DLD1 (cell line): ENCODE results near the gene ACBD3.
"Not testable (repeated sequence)": the region's sequence is repeated elsewhere in the genome, so short reads cannot be mapped to it uniquely, and the experiment has no call there.

ENCODE experiments used
- in situ Hi-C: cut with HindIII; loops from 2 replicates; pipeline ENCODE4 v1.10.0; 2017; ENCODE audit warnings: low sequenced_read_pairs

ACBD3 gene

DNA sequence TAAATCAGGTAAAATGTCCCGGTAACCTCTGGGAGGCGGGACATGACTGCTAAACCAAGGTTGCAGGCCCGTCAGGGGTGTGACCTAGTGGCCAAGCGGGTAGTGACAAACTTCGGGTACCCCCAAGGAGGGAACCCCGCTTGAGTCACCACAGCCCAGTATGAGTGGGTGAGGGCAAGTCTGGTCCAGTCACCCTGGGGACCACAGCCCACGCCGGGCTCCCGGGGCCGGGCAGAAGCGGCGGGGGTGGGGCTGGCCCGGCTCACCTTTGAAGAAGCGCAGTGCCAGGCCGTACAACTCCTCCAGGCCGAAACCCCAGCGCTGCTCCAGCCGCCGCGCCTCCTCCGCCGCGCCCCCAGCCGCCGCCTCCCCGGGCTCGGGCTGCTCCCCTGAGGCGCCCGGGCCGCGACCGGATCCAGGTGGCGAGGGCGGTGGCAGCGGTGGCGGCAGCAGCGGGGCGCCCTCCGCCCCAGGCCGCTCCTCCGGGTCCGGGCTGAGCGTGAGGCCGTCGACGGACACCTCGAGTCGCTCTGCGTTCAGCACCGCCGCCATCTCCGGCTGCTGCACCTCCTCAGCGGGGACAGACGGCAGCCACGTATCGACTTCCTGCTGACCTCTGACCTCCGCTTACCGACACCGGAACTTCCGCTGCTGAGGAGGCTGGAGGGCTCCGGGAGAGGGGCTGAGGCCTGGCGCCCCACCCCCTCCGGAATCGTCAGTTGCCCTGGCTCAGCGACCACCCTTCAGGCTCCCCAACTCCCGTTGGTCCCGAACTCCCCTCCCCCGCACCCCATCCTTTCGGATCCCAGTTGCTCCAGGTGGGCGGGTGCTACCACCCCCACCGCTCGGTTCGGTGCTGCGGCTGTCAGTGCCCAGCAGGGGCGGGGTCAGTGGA, at the start of gene ACBD3:
TSS of gene ACBD3 (minus strand) at position 618 of the 895 bp plus-strand sequence. CDS start at position 552, 66 bp downstream.
- in situ Hi-C loops: no loop called here

DNA sequence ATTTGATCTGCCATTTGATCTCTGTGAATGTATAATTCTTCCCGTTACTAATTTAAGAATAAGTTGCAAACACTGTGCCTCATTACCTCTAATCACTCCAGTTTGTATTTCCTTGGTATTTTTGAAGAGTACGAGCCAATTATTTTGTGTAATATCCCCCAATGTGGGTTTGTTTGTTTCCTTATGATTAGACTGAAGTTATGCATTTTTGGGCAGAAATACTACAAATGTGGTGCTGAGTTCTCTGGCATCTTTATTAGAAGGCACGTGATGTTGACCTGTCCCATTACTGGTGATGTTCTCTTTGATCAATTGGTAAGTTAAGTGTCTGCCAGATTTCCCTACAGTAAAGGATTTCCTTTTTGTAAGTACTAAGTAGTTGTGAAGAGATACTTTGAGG, 47.3 kb upstream of the ACBD3 start:
- in situ Hi-C loops: no loop called here

DNA sequence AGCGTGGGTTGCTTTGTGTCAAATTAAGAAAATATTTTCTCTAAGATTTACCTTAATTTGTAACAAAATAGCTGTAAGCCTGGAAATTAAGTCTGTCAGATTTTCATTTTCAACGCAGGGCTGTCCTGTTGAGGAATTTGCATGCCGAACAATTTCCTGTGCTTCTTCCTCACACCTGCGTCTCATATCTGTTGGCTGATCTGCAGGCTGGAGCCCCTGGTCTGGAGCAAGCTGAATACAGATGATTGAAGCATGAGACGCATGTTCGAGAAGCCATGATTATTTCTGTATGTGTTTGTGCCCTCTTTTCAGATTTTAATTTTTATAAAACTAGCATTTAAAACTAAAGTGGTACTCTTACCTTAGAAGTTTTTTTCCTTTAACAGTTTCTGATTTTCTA, 46.8 kb upstream of the ACBD3 start:
- in situ Hi-C loops: no loop called here

DNA sequence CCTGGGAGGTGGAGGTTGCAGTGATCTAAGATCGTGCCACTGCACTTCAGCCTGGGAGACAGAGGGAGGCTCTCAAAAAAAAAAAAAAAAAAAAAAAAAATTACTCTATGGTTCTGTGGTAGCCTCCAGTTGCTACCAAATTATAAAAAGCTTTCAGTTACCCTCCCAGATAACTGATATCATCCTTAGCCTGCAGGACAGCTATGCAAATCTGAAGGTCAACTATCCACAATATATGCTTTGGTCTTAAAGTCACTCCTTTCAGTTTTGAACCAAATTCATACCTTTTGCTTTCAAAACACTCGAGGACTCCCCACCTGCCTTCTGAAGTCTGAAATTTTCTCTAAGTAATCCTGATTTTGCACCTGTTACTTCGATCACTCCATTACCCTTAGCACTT, 40.1 kb upstream of the ACBD3 start:
- in situ Hi-C loops: no loop called here

DNA sequence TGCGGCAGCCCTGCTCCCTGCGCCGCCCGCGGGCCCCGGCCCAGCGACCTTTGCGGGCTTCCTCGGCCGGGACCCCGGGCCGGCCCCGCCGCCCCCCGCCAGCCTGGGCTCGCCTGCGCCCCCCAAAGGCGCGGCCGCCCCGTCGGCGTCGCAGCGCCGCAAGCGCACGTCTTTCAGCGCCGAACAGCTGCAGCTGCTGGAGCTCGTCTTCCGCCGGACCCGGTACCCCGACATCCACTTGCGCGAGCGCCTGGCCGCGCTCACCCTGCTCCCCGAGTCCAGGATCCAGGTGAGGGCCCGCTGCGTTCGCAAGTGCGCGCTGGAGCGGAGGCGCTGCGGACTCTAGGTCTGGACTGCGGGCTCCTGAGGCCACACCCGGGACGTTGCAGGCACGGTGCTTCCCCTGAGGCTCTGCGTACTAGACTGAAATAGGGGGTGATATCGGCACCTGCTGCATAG, 37.3 kb upstream of the ACBD3 start:
- in situ Hi-C loops: no loop called here

DNA sequence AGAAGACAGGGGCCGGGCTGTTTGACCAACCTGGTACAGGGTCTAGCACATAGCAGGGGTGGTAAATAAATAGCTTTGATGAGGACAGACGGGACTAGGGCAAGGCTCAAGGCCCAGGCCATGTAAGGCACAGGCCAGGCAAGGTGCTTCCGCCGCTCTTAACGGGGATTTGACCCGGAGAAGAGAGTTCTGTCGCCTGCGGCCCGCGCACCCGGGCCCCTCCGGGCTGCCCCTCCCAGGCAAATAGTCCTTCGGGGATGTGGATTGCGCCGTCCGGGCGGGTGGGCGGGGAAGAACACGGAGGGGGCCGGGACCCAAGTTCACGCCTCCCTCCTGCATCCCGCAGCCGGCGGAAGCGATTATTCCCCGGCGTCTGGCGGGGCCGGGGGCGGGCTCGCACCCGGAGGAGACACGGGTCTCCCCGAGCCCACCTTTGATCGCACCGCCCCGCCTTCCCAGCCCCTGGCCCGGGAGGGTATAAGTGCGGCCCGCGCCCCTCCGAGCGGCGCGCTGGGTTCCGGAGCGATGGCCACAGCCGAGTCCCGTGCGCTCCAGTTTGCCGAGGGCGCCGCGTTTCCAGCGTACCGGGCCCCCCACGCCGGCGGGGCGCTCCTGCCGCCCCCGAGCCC, 36.7 kb upstream of the ACBD3 start, which contains the start of gene MIXL1:
TSS of gene MIXL1 (plus strand) at position 508 of the 629 bp plus-strand sequence. CDS start at position 526, 18 bp downstream.
- in situ Hi-C loops: no loop called here

DNA sequence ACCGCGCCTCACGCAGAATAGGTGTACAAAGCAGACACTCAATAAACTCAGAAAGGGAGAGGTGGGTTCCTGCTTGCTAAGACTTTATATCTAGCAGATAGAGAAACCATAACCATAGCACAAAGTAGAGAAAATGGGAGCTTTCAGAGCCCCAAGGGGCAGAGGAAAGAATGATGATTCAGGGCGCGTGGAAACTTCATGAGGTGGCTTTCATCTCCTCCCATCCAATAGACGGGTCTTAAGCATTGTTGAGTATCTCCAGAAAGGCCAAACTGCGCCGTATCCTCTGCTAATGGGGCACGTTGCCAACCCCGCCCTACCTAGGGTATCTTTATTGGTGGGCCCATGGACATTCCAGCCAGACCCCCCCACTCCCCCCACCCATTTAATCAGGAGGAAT, 36.1 kb upstream of the ACBD3 start:
- in situ Hi-C loops: no loop called here

DNA sequence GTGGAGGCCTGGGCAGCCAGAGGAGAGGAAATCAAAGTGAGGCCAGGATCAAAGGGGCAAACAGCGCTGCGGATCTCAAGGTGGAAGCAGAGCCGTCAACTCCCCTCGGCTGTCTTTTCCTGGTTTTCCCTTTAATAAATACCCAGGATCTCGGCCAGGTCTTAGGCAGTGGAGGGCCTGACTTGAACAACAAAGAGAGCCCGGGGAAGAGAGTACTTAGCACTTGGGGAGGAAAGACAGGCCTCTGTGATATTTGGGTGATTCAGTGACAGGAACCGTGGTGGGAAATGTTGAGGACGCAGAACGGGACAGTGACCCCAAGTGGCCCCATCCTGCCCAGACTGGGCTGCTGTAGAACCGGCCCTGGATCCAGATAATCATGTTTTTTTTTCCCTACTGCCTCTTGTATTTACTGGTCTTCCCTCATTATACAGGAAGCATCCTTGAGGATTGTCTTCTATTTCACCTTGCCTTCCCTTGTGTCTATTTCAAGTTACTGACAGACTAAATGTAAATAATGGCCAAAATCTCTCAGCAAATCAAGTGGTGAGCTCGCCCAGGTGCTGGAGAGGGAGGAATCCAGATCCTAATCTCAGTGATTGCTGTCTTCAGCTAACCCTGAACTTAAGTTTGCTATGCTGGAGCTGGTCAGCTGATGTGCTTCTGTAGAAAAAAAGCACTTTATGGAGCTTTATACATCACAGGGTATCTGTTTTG, 34.1 kb upstream of the ACBD3 start:
- in situ Hi-C loops: no loop called here

DNA sequence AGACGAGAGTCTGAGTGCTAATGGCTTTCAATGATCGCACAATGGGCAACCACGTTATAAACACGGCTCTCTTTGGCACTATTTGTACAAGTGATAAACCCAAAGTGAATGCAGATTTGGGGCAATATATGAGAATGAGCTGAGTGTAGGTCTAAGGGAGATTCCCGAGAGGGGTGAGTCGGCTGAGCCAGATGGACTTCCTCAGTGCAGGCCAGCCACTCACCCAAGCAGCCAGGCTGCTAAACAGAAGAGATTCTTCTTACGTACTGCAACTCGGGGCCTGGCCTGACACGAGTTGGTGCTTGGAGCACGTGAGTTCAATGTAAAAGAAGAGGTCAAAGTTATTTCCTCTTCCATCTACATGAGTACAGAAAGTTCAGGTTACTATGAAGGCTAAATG, 30.7 kb upstream of the ACBD3 start:
- in situ Hi-C loops: no loop called here

DNA sequence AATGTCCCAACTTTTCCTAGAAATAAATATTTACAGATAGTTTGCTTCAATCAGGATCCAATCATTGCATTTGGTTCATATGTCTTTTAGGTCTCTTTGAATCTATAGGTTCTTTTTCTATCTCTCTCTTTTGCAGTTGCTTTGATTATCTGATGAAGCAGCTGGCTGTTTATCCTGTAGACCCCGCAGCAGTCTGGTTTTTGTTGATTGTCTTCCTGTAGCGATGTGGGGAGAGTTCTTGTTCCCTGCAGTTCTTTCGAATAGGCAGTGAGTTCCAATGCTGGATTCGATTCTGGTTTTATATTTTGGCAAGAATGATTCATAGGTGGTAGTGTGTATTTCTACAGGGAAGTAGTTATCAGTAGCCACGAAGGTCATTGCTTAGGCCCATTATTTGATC, 29.5 kb upstream of the ACBD3 start:
- in situ Hi-C loops: no loop called here

DNA sequence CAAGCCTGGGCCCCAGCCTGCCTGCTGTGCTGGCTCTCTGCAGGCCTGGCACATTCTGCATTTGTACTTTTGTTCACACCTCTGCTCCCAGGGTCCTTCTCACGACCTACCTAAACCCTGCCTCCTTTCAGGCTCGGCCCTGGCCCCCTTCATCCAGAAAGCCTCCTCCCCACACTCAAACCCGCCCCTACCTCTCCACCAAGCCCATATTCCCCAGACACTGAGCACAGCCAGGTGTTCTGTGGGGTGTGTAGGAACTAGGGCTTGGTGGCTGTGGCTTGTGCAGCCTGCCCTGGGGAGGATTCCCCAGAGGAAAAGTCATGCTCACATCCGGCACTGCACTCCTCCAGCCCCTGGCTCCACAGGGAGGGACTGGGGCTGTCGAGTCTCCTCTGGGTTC, 28.7 kb upstream of the ACBD3 start:
- in situ Hi-C loops: no loop called here

DNA sequence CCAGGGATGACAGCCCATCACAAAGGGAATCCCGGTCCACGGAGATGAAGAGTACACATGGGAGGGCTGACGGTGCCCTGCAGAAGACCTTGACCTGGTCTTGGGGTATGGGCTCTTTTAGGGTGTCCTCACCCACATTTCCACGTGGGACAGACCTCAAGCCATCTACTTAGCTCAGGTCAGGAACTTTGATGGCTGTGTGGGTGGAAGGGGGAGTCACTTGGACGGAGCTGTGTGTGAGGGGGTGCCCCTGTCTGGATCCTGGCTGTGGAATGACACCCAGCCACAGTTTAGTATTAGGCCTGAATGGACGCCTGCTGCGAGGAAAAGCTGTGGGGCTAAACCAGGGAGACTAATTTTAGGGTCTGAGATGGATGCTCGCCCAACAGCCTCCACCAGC, 26.0 kb upstream of the ACBD3 start:
- in situ Hi-C loops: no loop called here

DNA sequence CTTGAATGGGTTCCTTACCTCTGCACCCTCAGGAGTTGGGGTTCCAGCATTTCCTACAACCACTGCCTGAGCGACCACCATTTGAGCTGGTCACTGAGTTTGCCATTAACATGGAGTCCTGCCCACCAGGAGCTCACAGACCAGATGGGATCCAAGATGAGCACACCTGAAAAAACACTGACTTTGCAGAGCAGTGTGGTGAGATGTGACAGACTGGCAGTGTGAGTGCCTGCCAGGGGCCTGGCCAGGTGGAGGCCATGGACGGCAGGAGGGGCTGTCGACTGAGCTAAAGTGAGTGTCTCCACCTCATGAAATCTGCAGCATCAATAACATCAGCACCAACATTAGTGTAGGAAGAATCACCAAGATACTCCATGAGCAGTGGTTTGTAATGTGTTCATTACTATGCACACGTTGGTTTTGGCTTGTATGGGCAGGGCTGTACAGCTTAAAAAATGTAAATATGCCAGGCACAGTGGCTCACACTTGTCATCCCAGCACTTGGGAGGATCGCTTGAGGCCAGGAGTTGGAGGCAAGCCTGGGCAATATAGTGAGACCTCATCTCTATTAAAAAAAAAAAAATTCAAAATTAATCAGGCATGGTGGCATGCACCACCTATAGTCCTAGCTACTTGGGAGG, 24.8 kb upstream of the ACBD3 start:
- in situ Hi-C loops: no loop called here

DNA sequence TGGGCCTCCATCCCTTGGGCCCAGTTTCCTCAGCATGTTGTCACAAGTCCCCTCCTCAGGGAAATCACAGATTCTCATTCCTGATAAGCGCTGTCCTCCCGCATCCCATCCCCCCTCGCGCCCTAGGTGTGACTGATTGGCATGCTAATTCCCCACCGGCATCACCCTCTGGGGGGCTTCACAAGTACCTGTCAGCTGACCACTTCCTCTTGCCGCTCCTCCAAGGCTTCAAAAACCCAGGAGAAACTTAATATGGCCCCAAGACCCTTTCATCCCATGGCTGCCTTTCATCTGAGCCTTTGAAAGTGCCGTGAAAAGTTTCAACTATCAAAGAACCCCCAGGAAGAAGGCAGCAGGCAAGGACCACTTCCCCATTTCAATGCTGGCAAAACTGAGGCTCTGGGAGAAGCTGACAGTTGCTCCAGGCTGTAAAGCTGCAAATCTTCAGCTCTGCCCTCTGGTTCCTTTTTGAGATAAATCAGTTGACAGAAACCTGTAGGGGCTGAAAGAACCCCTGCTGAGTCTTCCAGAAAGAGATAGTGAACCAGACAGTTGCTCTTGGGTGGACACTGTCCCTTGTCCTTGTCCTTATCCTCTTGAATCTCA, 24.1 kb upstream of the ACBD3 start:
- in situ Hi-C loops: no loop called here

DNA sequence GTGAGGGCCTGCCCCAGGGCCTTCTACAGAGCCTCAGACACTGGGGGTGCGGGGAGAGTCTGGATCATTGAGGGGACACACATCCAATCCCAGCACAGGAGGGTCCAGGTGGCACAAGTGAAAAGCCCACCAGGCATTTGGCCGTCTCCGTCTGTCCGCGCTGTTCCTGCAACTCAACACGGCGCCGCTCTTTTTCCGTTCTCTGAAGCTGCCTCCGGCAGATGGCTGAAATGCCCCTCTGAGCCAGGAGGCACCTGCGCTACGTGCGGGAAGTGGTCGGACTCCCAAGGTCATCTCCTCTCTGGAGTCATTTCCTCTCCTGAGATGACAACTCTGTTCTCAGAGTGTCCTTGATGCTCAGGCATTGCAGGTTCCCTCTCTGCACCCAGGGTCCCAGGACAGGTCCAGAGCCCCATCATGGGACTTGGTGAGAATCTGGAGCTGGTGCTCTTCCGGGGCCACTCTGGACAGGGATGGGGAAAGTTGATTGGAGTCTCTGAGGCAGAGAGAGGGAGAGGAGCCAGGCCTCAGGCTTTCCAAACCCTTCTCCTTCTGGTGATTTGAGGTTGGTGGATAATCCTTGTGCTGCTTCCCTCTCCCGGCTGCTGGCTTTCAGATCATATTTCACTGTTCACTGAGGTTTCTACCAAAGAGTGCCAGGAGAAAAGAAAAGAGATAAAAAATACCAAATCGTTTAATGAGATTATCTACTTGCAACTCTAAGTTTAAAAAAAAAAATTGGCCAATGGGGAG, 22.9 kb upstream of the ACBD3 start:
- in situ Hi-C loops: no loop called here

DNA sequence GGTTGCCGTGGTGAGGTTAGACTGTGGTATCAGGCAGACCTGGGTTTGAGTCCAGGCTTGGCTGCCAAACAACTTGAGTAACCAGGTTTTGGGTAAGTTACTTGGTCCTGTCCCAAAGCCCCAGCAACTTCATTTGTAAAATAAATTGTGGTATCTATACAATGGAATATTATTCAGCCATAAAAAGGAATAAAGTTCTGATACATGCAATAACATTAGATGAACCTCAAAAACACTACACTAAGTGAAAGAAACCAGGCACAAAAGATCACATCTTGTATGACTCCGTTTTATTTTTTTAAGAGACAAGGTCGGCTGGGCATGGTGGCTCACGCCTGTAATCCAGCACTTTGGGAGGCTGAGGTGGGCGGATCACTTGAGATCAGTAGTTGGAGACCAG, 20.5 kb upstream of the ACBD3 start:
- in situ Hi-C loops: no loop called here

DNA sequence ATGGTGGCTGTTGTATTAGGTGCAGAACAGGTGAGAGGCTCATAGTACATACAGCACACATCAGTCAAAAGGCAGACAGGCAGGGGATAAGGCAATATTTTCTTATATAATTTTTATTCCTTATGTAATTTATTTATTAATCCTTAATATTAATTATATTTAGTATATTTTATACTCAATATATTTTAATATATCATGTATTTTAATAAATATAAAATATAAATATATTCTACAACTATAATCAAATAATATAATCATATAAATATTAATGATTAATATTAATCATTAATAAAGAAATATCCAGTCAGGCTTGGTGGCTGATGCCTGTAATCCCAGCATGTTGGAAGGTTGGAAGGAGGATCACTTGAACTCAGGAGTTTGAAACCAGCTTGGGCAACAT, 17.7 kb upstream of the ACBD3 start:
- in situ Hi-C loops: no loop called here

DNA sequence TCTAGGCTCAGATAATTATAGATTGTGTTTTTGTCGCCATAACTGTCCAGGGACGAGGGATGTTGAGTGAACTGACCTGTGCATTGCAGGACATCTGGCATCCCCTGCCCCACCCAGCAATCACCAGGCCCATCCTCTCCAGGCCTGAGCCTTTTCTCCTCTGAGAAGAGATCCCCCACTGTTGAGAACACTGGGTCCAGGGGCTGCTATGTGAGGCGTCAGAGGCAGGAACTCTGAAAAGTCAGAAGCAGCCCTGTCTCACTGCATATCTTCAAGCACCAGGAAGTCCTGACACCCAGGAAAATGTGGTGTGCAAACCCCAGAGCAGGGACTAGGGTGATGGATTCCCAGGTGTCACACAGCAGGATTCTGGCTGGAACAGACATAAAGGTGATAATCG, 17.1 kb upstream of the ACBD3 start:
- in situ Hi-C loops: no loop called here

DNA sequence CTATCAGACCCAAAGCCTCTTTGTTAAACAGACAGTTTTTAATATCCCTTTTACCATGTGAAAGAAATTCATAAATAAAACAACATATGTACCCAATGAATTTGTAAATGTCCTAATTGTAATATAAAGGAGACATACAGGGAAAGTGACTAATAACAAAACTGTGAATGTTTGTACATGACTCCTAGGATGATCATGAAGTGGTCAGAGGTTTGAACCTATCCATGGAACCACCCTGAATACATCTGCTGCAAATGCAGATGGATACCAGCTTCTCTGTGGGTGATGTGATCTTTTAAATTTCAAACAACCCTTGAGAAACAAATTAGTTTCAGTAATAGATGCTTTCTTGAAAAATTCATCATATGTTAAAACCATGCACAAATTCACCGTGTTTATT, 16.7 kb upstream of the ACBD3 start:
- in situ Hi-C loops: no loop called here

DNA sequence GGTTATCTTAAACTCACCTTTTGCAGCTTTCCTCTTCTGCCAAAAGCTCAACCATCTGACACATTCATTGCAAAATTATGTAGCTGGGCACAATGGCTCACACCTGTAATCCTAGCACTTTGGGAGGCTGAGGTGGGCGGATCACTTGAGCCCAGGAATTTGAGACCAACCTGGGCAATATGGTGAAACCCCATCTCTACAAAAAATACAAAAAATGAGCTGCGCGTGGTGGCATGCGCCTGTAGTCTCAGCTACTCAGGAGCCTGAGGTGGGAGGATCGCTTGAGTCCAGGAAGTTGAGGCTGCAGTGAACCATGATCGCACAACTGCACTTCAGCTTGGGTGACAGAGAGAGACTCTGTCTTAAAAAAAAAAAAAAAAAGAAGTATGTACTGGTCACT, 16.1 kb upstream of the ACBD3 start:
- in situ Hi-C loops: not testable (repeated sequence)
